ENCODE measurements around the gene S100B.

- TF ChIP-seq, protein P1, sequence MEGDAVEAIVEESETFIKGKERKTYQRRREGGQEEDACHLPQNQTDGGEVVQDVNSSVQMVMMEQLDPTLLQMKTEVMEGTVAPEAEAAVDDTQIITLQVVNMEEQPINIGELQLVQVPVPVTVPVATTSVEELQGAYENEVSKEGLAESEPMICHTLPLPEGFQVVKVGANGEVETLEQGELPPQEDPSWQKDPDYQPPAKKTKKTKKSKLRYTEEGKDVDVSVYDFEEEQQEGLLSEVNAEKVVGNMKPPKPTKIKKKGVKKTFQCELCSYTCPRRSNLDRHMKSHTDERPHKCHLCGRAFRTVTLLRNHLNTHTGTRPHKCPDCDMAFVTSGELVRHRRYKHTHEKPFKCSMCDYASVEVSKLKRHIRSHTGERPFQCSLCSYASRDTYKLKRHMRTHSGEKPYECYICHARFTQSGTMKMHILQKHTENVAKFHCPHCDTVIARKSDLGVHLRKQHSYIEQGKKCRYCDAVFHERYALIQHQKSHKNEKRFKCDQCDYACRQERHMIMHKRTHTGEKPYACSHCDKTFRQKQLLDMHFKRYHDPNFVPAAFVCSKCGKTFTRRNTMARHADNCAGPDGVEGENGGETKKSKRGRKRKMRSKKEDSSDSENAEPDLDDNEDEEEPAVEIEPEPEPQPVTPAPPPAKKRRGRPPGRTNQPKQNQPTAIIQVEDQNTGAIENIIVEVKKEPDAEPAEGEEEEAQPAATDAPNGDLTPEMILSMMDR (IDR thresholded peaks at IDR 0.05; ENCODE audit: borderline replicate concordance, extremely low read depth, low read length, poor library complexity, severe bottlenecking): no peak
- no peak for TF ChIP-seq EZH2 (IDR thresholded peaks at IDR 0.05; ENCODE audit: borderline replicate concordance, low read depth, low read length, severe bottlenecking)
Measured at GRCh38 chr21:46567348-46567747, 37.5 kb downstream of the S100B start.

All from DND-41 (cell line).